ENCODE data around the gene TEN1. TPM values are rescaled to one million over a fixed set of nuclear protein-coding genes. Genes with fewer than 3 reads are reported as not detected.

The TEN1 gene
- total and polyA plus RNA-seq, 2 donors (not counting 1 experiment from before 2014, with no cell fraction given): 19.8 to 34.5 TPM

DNA sequence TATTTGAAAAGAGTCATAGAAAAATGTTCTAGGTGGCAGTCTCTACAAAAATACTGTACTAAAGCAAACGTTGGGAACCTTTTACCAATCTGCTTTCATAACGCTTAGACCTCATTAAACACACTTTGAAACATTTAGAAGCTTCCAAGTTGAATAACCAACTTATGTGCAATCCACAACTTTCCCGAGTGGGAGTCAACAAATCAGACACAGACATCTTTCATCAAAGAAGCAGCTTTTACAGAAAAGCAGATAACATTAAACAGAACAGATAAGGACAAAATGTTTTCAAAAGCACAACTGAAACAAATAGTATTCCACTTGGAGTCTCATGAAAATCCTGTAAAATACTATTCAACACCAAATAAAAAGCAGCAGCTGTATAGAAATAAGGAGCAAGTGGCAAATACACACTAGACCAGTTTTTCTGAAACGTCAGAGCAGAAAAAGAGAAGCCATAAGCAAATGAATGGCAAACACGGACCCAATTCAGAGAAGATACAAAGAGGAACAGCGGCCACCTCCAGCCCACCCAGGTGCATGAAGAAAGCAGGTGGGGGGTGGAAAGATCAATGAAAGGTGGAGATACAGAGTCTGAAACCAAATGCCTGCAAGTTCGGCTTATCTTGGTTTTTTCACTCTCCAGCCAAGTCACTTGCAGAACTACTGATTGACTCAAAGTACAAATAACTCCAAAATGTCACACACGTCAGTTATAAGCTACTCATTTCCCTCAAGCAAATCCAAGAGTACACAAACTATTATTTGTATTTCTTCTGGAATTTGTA is 19.8 kb upstream of the TEN1 start:
- Mint-ChIP-seq H3K4me3 (no peak overlapping the region), H3K4me1 (peaks cover 3% of the 10 kb centered on the region), H3K27me3 (no peaks in the 10 kb centered on the region), H3K9me3 (ENCODE audit: insufficient read depth) (no peaks in the 10 kb centered on the region), H3K27ac (no peak overlapping the region)
- Histone ChIP-seq H3K4me2 (replicated peaks; ENCODE audit: low read depth, low read length, poor library complexity, severe bottlenecking) (no peak overlapping the region), H4K20me1 (ENCODE audit: control insufficient read depth, insufficient read depth, low read length, poor library complexity, severe bottlenecking) (no peaks in the 10 kb centered on the region), H3K27ac (ENCODE audit: low read length in 2 of 2) (no peak overlapping the region), H3K9ac (ENCODE audit: low read length) (no peak overlapping the region), H3K27me3 (replicated peaks in 1 of 4; ENCODE audit: control extremely low read depth in 1 of 4, control insufficient read depth in 3 of 4, insufficient read depth in 4 of 4, low read length in 3 of 4) (no peaks in the 10 kb centered on the region), H3K4me1 (ENCODE audit: control insufficient read depth in 2 of 2, insufficient read depth in 2 of 2, low read length in 2 of 2) (peaks cover 0 to 4% of the 10 kb centered on the region in 2 donors), H3K4me3 (ENCODE audit: control extremely low read depth in 1 of 5, extremely low read depth in 1 of 5, insufficient read depth in 1 of 5, low read depth in 2 of 5, low read length in 4 of 5) (no peak overlapping the region), H3K36me3 (replicated peaks in 1 of 2; ENCODE audit: control extremely low read depth in 1 of 2, control insufficient read depth in 1 of 2, extremely low read depth in 1 of 2, insufficient read depth in 2 of 2, low read length in 1 of 2) (peaks cover 6 to 13% of the 10 kb centered on the region in 2 experiments), H2AFZ (ENCODE audit: insufficient read depth, low read depth, low read length, poor library complexity, severe bottlenecking) (no peak overlapping the region), H3K79me2 (ENCODE audit: control insufficient read depth, insufficient read depth, low read length) (peaks cover 46% of the 10 kb centered on the region), H3K9me3 (ENCODE audit: control extremely low read depth in 1 of 3, control insufficient read depth in 2 of 3, insufficient read depth in 1 of 3, low read length in 2 of 3) (no peaks in the 10 kb centered on the region)
- ChIA-PET POLR2A (interaction anchor here (0.6 kb wide), 1 partner anchor 13 kb away, joined by 14 read pairs; no protein-coding TSS in a partner anchor), CTCF (no interaction called here)
- intact Hi-C loops (cut with micrococcal nuclease): no loop called here
- DNase-seq: no peak
- WGBS (ENCODE audit: insufficient coverage): 94% methylated on average over 3 of the region's 8 CpGs
- no peak for TF ChIP-seq EZH2 (IDR thresholded peaks at IDR 0.05; ENCODE audit: borderline replicate concordance, insufficient read depth, low read depth, low read length, poor library complexity, severe bottlenecking)
- TF ChIP-seq, protein P1, sequence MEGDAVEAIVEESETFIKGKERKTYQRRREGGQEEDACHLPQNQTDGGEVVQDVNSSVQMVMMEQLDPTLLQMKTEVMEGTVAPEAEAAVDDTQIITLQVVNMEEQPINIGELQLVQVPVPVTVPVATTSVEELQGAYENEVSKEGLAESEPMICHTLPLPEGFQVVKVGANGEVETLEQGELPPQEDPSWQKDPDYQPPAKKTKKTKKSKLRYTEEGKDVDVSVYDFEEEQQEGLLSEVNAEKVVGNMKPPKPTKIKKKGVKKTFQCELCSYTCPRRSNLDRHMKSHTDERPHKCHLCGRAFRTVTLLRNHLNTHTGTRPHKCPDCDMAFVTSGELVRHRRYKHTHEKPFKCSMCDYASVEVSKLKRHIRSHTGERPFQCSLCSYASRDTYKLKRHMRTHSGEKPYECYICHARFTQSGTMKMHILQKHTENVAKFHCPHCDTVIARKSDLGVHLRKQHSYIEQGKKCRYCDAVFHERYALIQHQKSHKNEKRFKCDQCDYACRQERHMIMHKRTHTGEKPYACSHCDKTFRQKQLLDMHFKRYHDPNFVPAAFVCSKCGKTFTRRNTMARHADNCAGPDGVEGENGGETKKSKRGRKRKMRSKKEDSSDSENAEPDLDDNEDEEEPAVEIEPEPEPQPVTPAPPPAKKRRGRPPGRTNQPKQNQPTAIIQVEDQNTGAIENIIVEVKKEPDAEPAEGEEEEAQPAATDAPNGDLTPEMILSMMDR (IDR thresholded peaks at IDR 0.05): no peak
- ATAC-seq (ENCODE audit: low read depth): no peak

DNA sequence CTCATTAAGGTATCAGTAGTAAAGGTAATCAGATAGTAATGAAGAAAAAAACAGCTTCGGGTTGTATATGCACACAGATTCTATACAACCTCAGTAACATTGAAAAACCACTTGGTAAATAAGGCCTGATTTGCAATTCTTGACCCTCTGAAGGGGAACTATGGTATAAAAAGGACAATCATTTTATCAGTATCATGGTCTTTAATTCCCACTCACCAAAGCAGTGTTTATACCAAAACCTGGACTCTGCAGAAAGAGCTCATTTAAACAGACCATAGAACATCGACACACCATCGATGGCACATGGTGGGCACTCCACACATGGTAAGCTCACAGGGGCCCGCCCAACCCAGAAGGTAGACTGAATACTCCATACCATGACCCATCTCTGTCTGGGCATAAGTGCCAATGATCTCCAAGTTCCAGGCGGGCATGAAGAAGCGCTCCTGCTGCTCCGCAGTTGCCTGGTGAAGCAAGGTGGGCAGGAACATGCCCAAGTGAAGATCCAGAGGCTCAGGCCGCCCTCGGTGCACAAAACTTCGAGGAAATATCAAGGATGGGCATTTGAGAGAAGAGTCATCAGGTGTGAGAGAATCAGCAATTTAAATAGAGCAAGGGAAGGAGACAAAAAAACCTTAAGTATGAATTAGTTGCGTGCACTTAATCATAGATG is 19.1 kb upstream of the TEN1 start:
- ATAC-seq (ENCODE audit: low read depth): no peak
- DNase-seq: no peak
- no peak overlapping the region for H3K4me3 ChIP-seq (ENCODE audit: control extremely low read depth in 1 of 5, extremely low read depth in 1 of 5, insufficient read depth in 1 of 5, low read depth in 2 of 5, low read length in 4 of 5)
- ChIA-PET POLR2A (no interaction called here), CTCF (no interaction called here)
- peaks cover 6 to 13% of the 10 kb centered on the region in 2 experiments for H3K36me3 ChIP-seq (replicated peaks in 1 of 2; ENCODE audit: control extremely low read depth in 1 of 2, control insufficient read depth in 1 of 2, extremely low read depth in 1 of 2, insufficient read depth in 2 of 2, low read length in 1 of 2)
- no peaks in the 10 kb centered on the region for H3K9me3 ChIP-seq (ENCODE audit: control extremely low read depth in 1 of 3, control insufficient read depth in 2 of 3, insufficient read depth in 1 of 3, low read length in 2 of 3)
- peaks cover 0 to 4% of the 10 kb centered on the region in 2 donors for H3K4me1 ChIP-seq (ENCODE audit: control insufficient read depth in 2 of 2, insufficient read depth in 2 of 2, low read length in 2 of 2)
- Mint-ChIP-seq H3K4me3 (no peak overlapping the region), H3K27me3 (no peaks in the 10 kb centered on the region), H3K9me3 (ENCODE audit: insufficient read depth) (no peaks in the 10 kb centered on the region), H3K4me1 (peaks cover 5% of the 10 kb centered on the region), H3K27ac (no peak overlapping the region)
- peaks cover 52% of the 10 kb centered on the region for H3K79me2 ChIP-seq (ENCODE audit: control insufficient read depth, insufficient read depth, low read length)
- H4K20me1 ChIP-seq (ENCODE audit: control insufficient read depth, insufficient read depth, low read length, poor library complexity, severe bottlenecking): no peaks in the 10 kb centered on the region
- TF ChIP-seq EZH2 (IDR thresholded peaks at IDR 0.05; ENCODE audit: borderline replicate concordance, insufficient read depth, low read depth, low read length, poor library complexity, severe bottlenecking): no peak
- TF ChIP-seq, protein P1 (IDR thresholded peaks at IDR 0.05): no peak
- H3K4me2 ChIP-seq (replicated peaks; ENCODE audit: low read depth, low read length, poor library complexity, severe bottlenecking): no peak overlapping the region
- H3K27me3 ChIP-seq (replicated peaks in 1 of 4; ENCODE audit: control extremely low read depth in 1 of 4, control insufficient read depth in 3 of 4, insufficient read depth in 4 of 4, low read length in 3 of 4): no peaks in the 10 kb centered on the region
- H3K9ac ChIP-seq (ENCODE audit: low read length): no peak overlapping the region
- H3K27ac ChIP-seq (ENCODE audit: low read length in 2 of 2): no peak overlapping the region
- WGBS (ENCODE audit: insufficient coverage): 100% methylated on average over 9 of the region's 11 CpGs
- intact Hi-C loops (cut with micrococcal nuclease): no loop called here
- H2AFZ ChIP-seq (ENCODE audit: insufficient read depth, low read depth, low read length, poor library complexity, severe bottlenecking): no peak overlapping the region
